Measurements from ENCODE around the gene CAMK1. TPM values are rescaled to one million over a fixed set of nuclear protein-coding genes. Genes with fewer than 3 reads are reported as not detected.

CAMK1 gene
- total RNA-seq, 1 experiment from 2014 or later, result 36.6 TPM

DNA sequence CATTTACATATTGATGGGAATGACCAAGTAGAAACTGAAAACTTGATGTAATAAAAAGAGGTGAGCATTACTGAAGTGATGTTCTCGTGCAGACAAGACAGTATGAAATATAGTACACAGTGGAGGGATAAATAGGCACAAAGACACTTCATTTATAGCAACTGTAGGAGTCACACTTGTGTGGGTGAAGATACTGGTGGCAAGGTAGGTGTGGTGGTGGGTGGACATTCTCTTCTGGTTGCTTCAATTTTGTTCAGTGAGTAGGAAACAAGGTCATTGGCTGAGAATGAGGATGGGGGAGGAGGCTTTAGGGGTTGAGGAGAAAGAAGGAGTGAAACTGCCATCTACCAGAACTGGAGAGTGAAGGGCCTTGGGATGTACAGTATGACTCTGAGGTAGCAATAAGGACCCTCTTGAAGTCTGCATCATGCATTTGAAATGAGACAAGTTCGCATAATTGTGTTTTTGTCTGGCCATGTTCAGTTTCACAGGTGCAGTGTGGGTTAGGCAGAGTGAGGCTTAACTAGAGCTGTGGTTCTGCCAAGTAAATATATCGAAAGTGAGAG is 59.5 kb downstream of the CAMK1 start:
- Histone ChIP-seq H3K9me3 (ENCODE audit: low read length) (no peaks in the 10 kb centered on the region), H3K36me3 (ENCODE audit: low read depth, low read length) (no peaks in the 10 kb centered on the region), H2AFZ (ENCODE audit: low read length) (no peak overlapping the region), H3K4me2 (ENCODE audit: low read length) (no peak overlapping the region), H3K79me2 (ENCODE audit: low read length) (no peaks in the 10 kb centered on the region), H3K9me2 (replicated peaks; ENCODE audit: low read length) (no peaks in the 10 kb centered on the region), H3F3A (ENCODE audit: low read length, unreplicated experiment) (no peaks in the 10 kb centered on the region), H4K20me1 (ENCODE audit: low read length) (no peaks in the 10 kb centered on the region), H3K4me1 (ENCODE audit: insufficient read depth, low read length) (no peaks in the 10 kb centered on the region), H3K27ac (ENCODE audit: low read length) (no peak overlapping the region), H3K4me3 (ENCODE audit: low read length) (no peak overlapping the region), H3K9ac (ENCODE audit: low read length) (no peak overlapping the region), H3K27me3 (ENCODE audit: low read length) (peaks cover 28% of the 10 kb centered on the region)
- ChIA-PET CTCF (no interaction called here), POLR2A (ENCODE audit: unreplicated experiment) (no interaction called here)
- no peak for DNase-seq
- ATAC-seq, result no peak
- no TSS peak for BruUV-seq (replicated peaks)
- no peak for TF ChIP-seq EZH2phosphoT487 (IDR thresholded peaks at IDR 0.05; ENCODE audit: borderline replicate concordance, low read length)
- TF ChIP-seq EZH2 (IDR thresholded peaks at IDR 0.05; ENCODE audit: low read length, unreplicated experiment), result no peak
- no peak for TF ChIP-seq CTCF (conservative IDR thresholded peaks at IDR 0.05; ENCODE audit: low read depth, low read length)
- intact Hi-C loops (cut with micrococcal nuclease), result loop anchor here (10.0 kb wide), 1 partner anchor 65 kb away; no protein-coding TSS in a partner anchor

Other genes starting within 250 kb of the CAMK1 start
- gene LHFPL4, start 216.1 kb downstream of the CAMK1 start, total RNA-seq (2014; rRNA removed), result not detected in 2 replicates
- gene MTMR14, start 120.4 kb downstream of the CAMK1 start, total RNA-seq (2014; rRNA removed), result 30.7 and 31.4 TPM in 2 replicates
- gene CPNE9, start 66.1 kb downstream of the CAMK1 start, total RNA-seq (2014; rRNA removed), result 0.07 TPM in 1 of 2 replicates, not detected in the other
- 27.0 and 29.8 TPM in 2 replicates for gene BRPF1, start 38.2 kb downstream of the CAMK1 start, total RNA-seq (2014; rRNA removed)
- 38.7 and 47.3 TPM in 2 replicates for gene OGG1, start 20.0 kb downstream of the CAMK1 start, total RNA-seq (2014; rRNA removed)
- 85.4 and 85.9 TPM in 2 replicates for gene TADA3, start 22.5 kb upstream of the CAMK1 start, total RNA-seq (2014; rRNA removed)
- 131 and 223 TPM in 2 replicates for gene ARPC4, start 23.1 kb upstream of the CAMK1 start, total RNA-seq (2014; rRNA removed)
- gene TTLL3, start 40.3 kb upstream of the CAMK1 start, total RNA-seq (2014; rRNA removed), result 8.4 and 11.6 TPM in 2 replicates
- 54.1 and 76.1 TPM in 2 replicates for gene RPUSD3, start 74.1 kb upstream of the CAMK1 start, total RNA-seq (2014; rRNA removed)
- gene CIDEC, start 110.3 kb upstream of the CAMK1 start, total RNA-seq (2014; rRNA removed), result not detected in 2 replicates
- gene JAGN1, start 120.7 kb upstream of the CAMK1 start, total RNA-seq (2014; rRNA removed), result 32.5 and 34.1 TPM in 2 replicates
- gene IL17RE, start 132.9 kb upstream of the CAMK1 start, total RNA-seq (2014; rRNA removed), result 4.0 and 4.7 TPM in 2 replicates
- 116 and 138 TPM in 2 replicates for gene IL17RC, start 147.2 kb upstream of the CAMK1 start, total RNA-seq (2014; rRNA removed)
- gene CRELD1, start 163.9 kb upstream of the CAMK1 start, total RNA-seq (2014; rRNA removed), result 22.0 and 28.3 TPM in 2 replicates
- gene PRRT3, start 182.5 kb upstream of the CAMK1 start, total RNA-seq (2014; rRNA removed), result 4.4 and 5.0 TPM in 2 replicates
- 55.8 and 77.1 TPM in 2 replicates for gene EMC3, start 216.9 kb upstream of the CAMK1 start, total RNA-seq (2014; rRNA removed)

All from PC-3 (cell line).